GM21526 (cell line): Measurements from ENCODE around the gene ZNF521.

Experiments used
- ATAC-seq: cut with Tn5 transposase; IDR thresholded peaks from one replicate; pipeline ENCODE4 v1.9.1; 2021; ENCODE audit warnings: moderate library complexity; ENCODE audit not compliant: unreplicated experiment, low FRiP score

ZNF521 gene

GRCh38 chr18:25340762-25341161, 11.2 kb downstream of the ZNF521 start:
- ATAC-seq: no peak

GRCh38 chr18:25335676-25336075, 16.3 kb downstream of the ZNF521 start:
- no peak for ATAC-seq

- no peak for ATAC-seq
Measured at GRCh38 chr18:25335062-25335461, 16.9 kb downstream of the ZNF521 start.

GRCh38 chr18:25334588-25334987, 17.4 kb downstream of the ZNF521 start:
- ATAC-seq: no peak

- no peak for ATAC-seq
Measured at GRCh38 chr18:25332002-25332401, 20.0 kb downstream of the ZNF521 start.

GRCh38 chr18:25329783-25330182, 22.2 kb downstream of the ZNF521 start:
- no peak for ATAC-seq

- no peak for ATAC-seq
Measured at GRCh38 chr18:25327584-25327983, 24.4 kb downstream of the ZNF521 start.

GRCh38 chr18:25326361-25326952, 25.5 kb downstream of the ZNF521 start:
- no peak for ATAC-seq

- ATAC-seq: no peak
Measured at GRCh38 chr18:25322806-25323205, 29.2 kb downstream of the ZNF521 start.

GRCh38 chr18:25316381-25317018, 35.5 kb downstream of the ZNF521 start:
- ATAC-seq: no peak

GRCh38 chr18:25314838-25315190, 37.2 kb downstream of the ZNF521 start:
- no peak for ATAC-seq

GRCh38 chr18:25314151-25314837, 37.7 kb downstream of the ZNF521 start:
- ATAC-seq: no peak

GRCh38 chr18:25313268-25313667, 38.7 kb downstream of the ZNF521 start:
- no peak for ATAC-seq

- ATAC-seq: no peak
Measured at GRCh38 chr18:25310045-25310444, 41.9 kb downstream of the ZNF521 start.

- no peak for ATAC-seq
Measured at GRCh38 chr18:25308381-25308780, 43.6 kb downstream of the ZNF521 start.

GRCh38 chr18:25307192-25307591, 44.8 kb downstream of the ZNF521 start:
- ATAC-seq: no peak

- no peak for ATAC-seq
Measured at GRCh38 chr18:25306671-25307070, 45.3 kb downstream of the ZNF521 start.

GRCh38 chr18:25305584-25305983, 46.4 kb downstream of the ZNF521 start:
- ATAC-seq: no peak

GRCh38 chr18:25300492-25300891, 51.5 kb downstream of the ZNF521 start:
- no peak for ATAC-seq

- no peak for ATAC-seq
Measured at GRCh38 chr18:25299426-25300300, 52.3 kb downstream of the ZNF521 start.

- ATAC-seq: no peak
Measured at GRCh38 chr18:25298853-25299274, 53.1 kb downstream of the ZNF521 start.
